Common myeloid progenitor, CD34-positive (primary cell): Measurements from ENCODE around the gene RANBP17.

Experiments used
- CTCF ChIA-PET: fragments of 350-600 bp; sonication (Branson Sonifier 250); formaldehyde crosslinking; loops from one replicate; lab custom pipeline; 2021; ENCODE audit warnings: antibody characterized with exemption; lab: Charles Lee
- POLR2A ChIA-PET: fragments of 350-600 bp; sonication (Branson Sonifier 250); formaldehyde crosslinking; loops from one replicate; lab custom pipeline; 2021; ENCODE audit warnings: antibody characterized with exemption; lab: Charles Lee
- DNase-seq, 3 donors: peaks; one replicate each; pipeline versions ENCODE4 v3.0.0 to v3.0.0-alpha.2; 2013
- H3K27ac ChIP-seq, 2 experiments: 1 replicate in 1 of 2; 2 replicates in 1 of 2; pipeline ENCODE4 v1.7.0; 2013; ENCODE audit warnings: inconsistent platforms in 2 of 2, low read length in 2 of 2, mild to moderate bottlenecking in 2 of 2, low read depth in 1 of 2, moderate library complexity in 1 of 2; ENCODE audit not compliant: severe bottlenecking in 2 of 2, insufficient read depth in 1 of 2, poor library complexity in 1 of 2
- H3K27me3 ChIP-seq, 5 experiments: replicated peaks in 2 of 5; 1 replicate in 3 of 5; 2 replicates in 2 of 5; pipeline versions ENCODE4 v1.6.1 to v1.7.0; 2013; ENCODE audit warnings: low read length in 4 of 5, mild to moderate bottlenecking in 2 of 5, moderate library complexity in 2 of 5, inconsistent platforms in 1 of 5; ENCODE audit not compliant: insufficient read depth in 5 of 5, control insufficient read depth in 4 of 5
- H3K36me3 ChIP-seq, 4 experiments: 1 replicate in 2 of 4; 2 replicates in 2 of 4; pipeline versions ENCODE4 v1.6.1 to v1.7.0; 2013; ENCODE audit warnings: low read length in 3 of 4, control low read depth in 1 of 4, mild to moderate bottlenecking in 1 of 4; ENCODE audit not compliant: control insufficient read depth in 4 of 4, insufficient read depth in 4 of 4
- H3K4me1 ChIP-seq, 4 experiments: 1 replicate in 3 of 4; 2 replicates in 1 of 4; pipeline versions ENCODE4 v1.6.1 to v1.7.1; 2013; ENCODE audit warnings: low read length in 3 of 4, mild to moderate bottlenecking in 3 of 4, control low read depth in 1 of 4, inconsistent platforms in 1 of 4, moderate library complexity in 1 of 4; ENCODE audit not compliant: control insufficient read depth in 4 of 4, insufficient read depth in 4 of 4; ENCODE audit errors: control extremely low read depth in 1 of 4
- H3K4me3 ChIP-seq, 7 experiments: 1 replicate in 4 of 7; 2 replicates in 3 of 7; pipeline versions ENCODE4 v1.5.1 to v1.7.0; 2013; ENCODE audit warnings: mild to moderate bottlenecking in 7 of 7, low read length in 6 of 7, moderate library complexity in 6 of 7, inconsistent platforms in 2 of 7, low read depth in 2 of 7, control low read depth in 1 of 7; ENCODE audit not compliant: insufficient read depth in 4 of 7, control insufficient read depth in 1 of 7; ENCODE audit errors: extremely low read depth in 1 of 7
- H3K9me3 ChIP-seq, 5 experiments: 1 replicate in 4 of 5; 2 replicates in 1 of 5; pipeline versions ENCODE4 v1.6.1 to v1.7.1; 2013; ENCODE audit warnings: low read length in 4 of 5, mild to moderate bottlenecking in 2 of 5, inconsistent platforms in 1 of 5, low read depth in 1 of 5, moderate library complexity in 1 of 5; ENCODE audit not compliant: control insufficient read depth in 4 of 5, insufficient read depth in 2 of 5; ENCODE audit errors: control extremely low read depth in 1 of 5
- WGBS: methylation state at CpG from one replicate; pipeline ENCODE4 v1.1.5; 2013; ENCODE audit not compliant: insufficient coverage; 5-methylcytosine and 5-hydroxymethylcytosine counted together

Gene RANBP17

GRCh38 chr5:171252674-171253073 is 390.9 kb downstream of the RANBP17 start:
- CTCF ChIA-PET = no interaction called here
- peaks cover 6 to 25% (median 9%) of the 10 kb centered on the region in 5 experiments for H3K9me3 ChIP-seq
- H3K27me3 ChIP-seq = no peaks in the 10 kb centered on the region
- no peak for DNase-seq
- no peak overlapping the region for H3K27ac ChIP-seq
- H3K36me3 ChIP-seq = peaks cover 0 to 6% (median 0%) of the 10 kb centered on the region in 4 experiments
- 98% methylated on average over 6 of the region's 6 CpGs for WGBS
- no peaks in the 10 kb centered on the region for H3K4me1 ChIP-seq
- no peak overlapping the region for H3K4me3 ChIP-seq
- POLR2A ChIA-PET = no interaction called here

- POLR2A ChIA-PET = no interaction called here
- no CpG with 5 or more reads among the region's 1 CpG for WGBS
- DNase-seq = no peak
Observed at GRCh38 chr5:171258737-171259415, 397.1 kb downstream of the RANBP17 start.

GRCh38 chr5:171261361-171261760 is 399.5 kb downstream of the RANBP17 start:
- no CpG with 5 or more reads among the region's 1 CpG for WGBS
- POLR2A ChIA-PET = no interaction called here
- Histone ChIP-seq H3K27me3 (peaks cover 0 to 2% (median 0%) of the 10 kb centered on the region in 5 experiments), H3K4me3 (no peak overlapping the region), H3K9me3 (no peaks in the 10 kb centered on the region), H3K27ac (no peak overlapping the region), H3K36me3 (no peaks in the 10 kb centered on the region), H3K4me1 (peaks cover 0 to 8% (median 2%) of the 10 kb centered on the region in 4 experiments)
- CTCF ChIA-PET = interaction anchor here (1.3 to 3.7 kb wide), 2 partner anchors 35 to 55 kb away, joined by 3 to 11 read pairs; no protein-coding TSS in a partner anchor
- peak in 2 of 3 donors; percentile 3 to 19 for DNase-seq

More at GRCh38 chr5:171258737-171259415, 397.1 kb downstream of the RANBP17 start:
- Histone ChIP-seq H3K27ac (no peak overlapping the region), H3K4me3 (no peak overlapping the region), H3K4me1 (no peaks in the 10 kb centered on the region), H3K9me3 (no peaks in the 10 kb centered on the region), H3K36me3 (no peaks in the 10 kb centered on the region), H3K27me3 (peaks cover 0 to 2% (median 0%) of the 10 kb centered on the region in 5 experiments)
- CTCF ChIA-PET = no interaction called here

DNA sequence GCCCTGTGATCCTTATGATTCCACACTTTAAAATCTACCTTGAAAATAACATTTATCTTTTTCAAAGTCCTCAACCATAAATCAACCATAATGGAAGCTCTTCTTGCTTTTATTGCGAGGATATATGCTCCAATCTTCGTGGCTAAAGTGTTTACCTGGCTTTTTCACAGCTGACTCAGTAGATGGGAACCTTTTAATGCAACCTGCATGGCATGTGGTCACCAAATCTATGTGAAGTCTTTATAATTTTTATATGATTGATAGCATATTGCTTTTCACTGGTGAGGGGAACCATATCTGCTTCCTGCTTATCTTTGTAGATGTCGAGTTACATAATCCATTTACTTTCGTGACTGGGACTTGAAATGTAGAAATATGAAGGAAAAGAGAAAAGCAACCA is 400.1 kb downstream of the RANBP17 start:
- POLR2A ChIA-PET = no interaction called here
- Histone ChIP-seq H3K9me3 (no peaks in the 10 kb centered on the region), H3K4me1 (peaks cover 0 to 8% (median 2%) of the 10 kb centered on the region in 4 experiments), H3K36me3 (no peaks in the 10 kb centered on the region), H3K27ac (no peak overlapping the region), H3K27me3 (peaks cover 0 to 2% (median 0%) of the 10 kb centered on the region in 5 experiments), H3K4me3 (no peak overlapping the region)
- WGBS = no CpG with 5 or more reads among the region's 4 CpGs
- CTCF ChIA-PET = interaction anchor here (1.0 to 3.7 kb wide), 4 partner anchors 11 to 55 kb away, joined by 3 to 11 read pairs (median 4); no protein-coding TSS in a partner anchor
- DNase-seq = no peak

GRCh38 chr5:171263181-171263580 is 401.4 kb downstream of the RANBP17 start:
- DNase-seq = peak in 1 of 3 donors; percentile 10
- Histone ChIP-seq H3K27me3 (peaks cover 0 to 2% (median 0%) of the 10 kb centered on the region in 5 experiments), H3K4me3 (no peak overlapping the region), H3K4me1 (peaks cover 0 to 8% (median 2%) of the 10 kb centered on the region in 4 experiments), H3K9me3 (no peaks in the 10 kb centered on the region), H3K27ac (no peak overlapping the region), H3K36me3 (no peaks in the 10 kb centered on the region)
- CTCF ChIA-PET = interaction anchor here (3.7 kb wide), 1 partner anchor 56 kb away, joined by 11 read pairs; no protein-coding TSS in a partner anchor
- POLR2A ChIA-PET = no interaction called here

DNA sequence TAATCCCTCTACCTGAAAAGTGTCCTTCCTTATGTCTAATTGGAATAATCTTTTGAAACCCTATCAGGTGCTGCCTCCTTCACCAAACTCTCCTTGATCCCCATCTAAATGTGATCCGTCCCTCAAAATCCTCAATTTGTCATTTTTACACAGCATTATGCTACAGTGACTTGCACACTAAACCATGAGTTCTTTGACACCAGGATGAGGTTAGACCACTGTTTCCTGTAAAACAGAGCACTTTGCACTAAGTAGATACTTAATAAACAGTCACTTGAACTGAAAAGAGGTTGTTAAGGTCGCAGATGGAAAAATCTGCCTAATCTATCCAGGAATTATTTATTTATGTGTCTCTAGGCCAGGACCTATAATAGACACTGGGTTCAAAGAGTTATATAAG is 403.0 kb downstream of the RANBP17 start:
- ChIA-PET CTCF (interaction anchor here (3.7 kb wide), 1 partner anchor 58 kb away, joined by 11 read pairs; no protein-coding TSS in a partner anchor), POLR2A (no interaction called here)
- Histone ChIP-seq H3K27me3 (peaks cover 0 to 2% (median 0%) of the 10 kb centered on the region in 5 experiments), H3K4me3 (no peak overlapping the region), H3K9me3 (no peaks in the 10 kb centered on the region), H3K36me3 (no peaks in the 10 kb centered on the region), H3K4me1 (peaks cover 0 to 8% (median 2%) of the 10 kb centered on the region in 4 experiments), H3K27ac (no peak overlapping the region)
- 18% methylated on average over 2 of the region's 2 CpGs for WGBS
- peak in 2 of 3 donors; percentile 57 to 71 for DNase-seq
